ENCODE measurements around the gene CASK.

Gene CASK

DNA sequence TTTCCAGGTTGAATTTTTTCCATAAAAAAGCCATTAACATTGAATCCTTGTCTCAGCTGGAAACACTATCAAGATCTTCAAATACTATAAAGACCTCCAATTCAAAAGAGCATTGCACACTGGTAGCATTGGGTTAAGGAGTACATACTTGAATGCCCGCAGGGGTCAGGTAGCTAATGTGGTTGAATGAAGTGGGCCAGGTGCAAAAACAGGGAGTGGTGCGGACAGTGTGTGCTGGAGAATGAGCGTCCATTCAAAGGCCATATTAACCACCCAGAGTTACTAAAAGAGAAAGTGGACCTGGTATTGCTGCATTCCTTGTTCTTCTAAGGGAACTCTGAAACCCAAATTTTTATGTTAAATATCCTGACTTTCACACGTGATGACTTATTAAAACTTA lies 384.6 kb downstream of the CASK start:
- DNase-seq (ENCODE audit: low read depth): no peak
- no peak overlapping the region for H3K4me3 ChIP-seq (ENCODE audit: low read length)
- TF ChIP-seq, protein P1, sequence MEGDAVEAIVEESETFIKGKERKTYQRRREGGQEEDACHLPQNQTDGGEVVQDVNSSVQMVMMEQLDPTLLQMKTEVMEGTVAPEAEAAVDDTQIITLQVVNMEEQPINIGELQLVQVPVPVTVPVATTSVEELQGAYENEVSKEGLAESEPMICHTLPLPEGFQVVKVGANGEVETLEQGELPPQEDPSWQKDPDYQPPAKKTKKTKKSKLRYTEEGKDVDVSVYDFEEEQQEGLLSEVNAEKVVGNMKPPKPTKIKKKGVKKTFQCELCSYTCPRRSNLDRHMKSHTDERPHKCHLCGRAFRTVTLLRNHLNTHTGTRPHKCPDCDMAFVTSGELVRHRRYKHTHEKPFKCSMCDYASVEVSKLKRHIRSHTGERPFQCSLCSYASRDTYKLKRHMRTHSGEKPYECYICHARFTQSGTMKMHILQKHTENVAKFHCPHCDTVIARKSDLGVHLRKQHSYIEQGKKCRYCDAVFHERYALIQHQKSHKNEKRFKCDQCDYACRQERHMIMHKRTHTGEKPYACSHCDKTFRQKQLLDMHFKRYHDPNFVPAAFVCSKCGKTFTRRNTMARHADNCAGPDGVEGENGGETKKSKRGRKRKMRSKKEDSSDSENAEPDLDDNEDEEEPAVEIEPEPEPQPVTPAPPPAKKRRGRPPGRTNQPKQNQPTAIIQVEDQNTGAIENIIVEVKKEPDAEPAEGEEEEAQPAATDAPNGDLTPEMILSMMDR (IDR thresholded peaks at IDR 0.05; ENCODE audit: insufficient read depth, low read depth, low read length, missing control alignments): no peak

DNA sequence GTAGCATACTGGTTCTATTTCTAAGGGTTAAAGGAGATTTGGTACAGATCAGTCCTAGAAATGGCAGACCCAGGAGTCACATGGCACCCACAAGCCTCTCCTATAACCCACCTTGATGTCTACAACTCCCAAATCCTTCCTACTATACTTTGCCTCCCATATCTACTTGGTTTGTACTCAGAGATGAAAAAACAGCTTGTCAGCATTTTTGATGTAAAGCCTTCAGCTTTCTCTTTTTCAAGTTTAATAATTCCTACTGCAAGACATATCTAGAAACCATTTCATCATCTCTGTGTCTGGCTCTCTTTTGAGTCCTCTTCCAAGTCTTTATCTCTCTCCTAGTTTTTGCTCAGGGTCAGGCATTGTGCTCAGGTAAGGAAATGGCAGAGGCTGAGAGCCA lies 393.3 kb downstream of the CASK start:
- no peak overlapping the region for H3K4me3 ChIP-seq (ENCODE audit: low read length)
- no peak for DNase-seq (ENCODE audit: low read depth)
- TF ChIP-seq, protein P1 (IDR thresholded peaks at IDR 0.05; ENCODE audit: insufficient read depth, low read depth, low read length, missing control alignments): no peak

DNA sequence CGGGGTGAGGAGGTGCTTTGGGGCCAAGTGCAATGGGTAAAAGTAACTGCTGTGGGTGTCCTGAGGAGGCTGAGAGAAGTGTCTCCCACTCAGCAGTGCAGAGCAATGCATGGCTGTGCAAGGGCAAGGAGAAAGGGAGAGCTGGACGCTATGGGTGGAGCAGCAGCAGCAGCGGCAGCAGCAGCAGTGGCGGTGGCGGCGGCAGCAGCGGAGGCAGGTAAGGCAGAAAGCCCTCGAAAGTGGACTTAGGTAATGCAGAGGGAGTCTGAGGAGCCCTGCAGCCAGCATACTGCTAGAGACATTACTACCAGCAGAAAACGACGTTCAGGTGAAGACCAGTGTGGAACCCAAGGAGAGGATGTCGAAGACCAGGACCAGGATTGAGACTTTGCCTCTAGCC lies 394.1 kb downstream of the CASK start:
- no peak for DNase-seq (ENCODE audit: low read depth)
- H3K4me3 ChIP-seq (ENCODE audit: low read length): no peak overlapping the region
- TF ChIP-seq, protein P1 (IDR thresholded peaks at IDR 0.05; ENCODE audit: insufficient read depth, low read depth, low read length, missing control alignments): no peak

DNA sequence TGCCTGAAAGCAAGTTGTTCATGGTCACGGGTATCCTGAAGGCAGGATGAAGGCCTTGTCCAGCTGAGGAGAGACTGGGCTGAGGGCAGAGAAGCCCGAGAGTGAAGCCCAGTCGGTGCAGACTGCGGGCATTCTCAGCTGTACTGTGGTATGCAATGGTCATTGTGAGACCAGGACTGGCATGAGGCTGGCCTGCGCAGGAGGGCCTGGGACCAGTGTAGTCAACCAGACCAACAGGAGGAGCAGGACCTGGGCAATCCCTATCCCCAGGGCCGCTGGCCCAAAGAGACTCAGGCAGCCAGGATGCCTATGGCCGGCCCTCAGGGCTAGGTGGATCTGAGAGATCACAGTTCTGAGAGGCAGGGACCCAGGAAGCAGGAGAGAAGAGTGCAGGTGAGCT lies 394.6 kb downstream of the CASK start:
- DNase-seq (ENCODE audit: low read depth): no peak
- TF ChIP-seq, protein P1 (IDR thresholded peaks at IDR 0.05; ENCODE audit: insufficient read depth, low read depth, low read length, missing control alignments): no peak

DNA sequence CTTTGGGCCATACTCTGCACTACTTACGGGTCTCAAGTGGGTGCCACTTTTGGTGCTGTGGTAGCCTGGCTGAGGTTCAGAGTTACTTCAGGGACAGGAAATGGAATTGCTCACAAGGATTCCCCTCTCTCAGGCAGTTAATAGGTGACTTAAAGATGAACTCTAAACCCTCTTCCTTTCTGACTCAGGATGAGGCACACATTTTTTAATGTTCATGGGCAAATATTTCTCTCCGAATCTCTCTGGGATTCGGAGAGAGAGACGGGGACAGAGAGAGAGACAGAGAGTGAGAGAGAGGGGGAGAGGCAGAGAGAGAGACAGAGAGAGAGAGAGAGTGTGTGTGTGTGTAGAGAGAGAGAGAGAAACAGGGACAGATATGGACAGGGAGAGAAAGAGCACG lies 396.4 kb downstream of the CASK start:
- TF ChIP-seq, protein P1 (IDR thresholded peaks at IDR 0.05; ENCODE audit: insufficient read depth, low read depth, low read length, missing control alignments): no peak
- peak; percentile 21 for DNase-seq (ENCODE audit: low read depth)
- H3K4me3 ChIP-seq (ENCODE audit: low read length): no peak overlapping the region

More for the DNA sequence above, 394.6 kb downstream of the CASK start:
- no peak overlapping the region for H3K4me3 ChIP-seq (ENCODE audit: low read length)

DNA sequence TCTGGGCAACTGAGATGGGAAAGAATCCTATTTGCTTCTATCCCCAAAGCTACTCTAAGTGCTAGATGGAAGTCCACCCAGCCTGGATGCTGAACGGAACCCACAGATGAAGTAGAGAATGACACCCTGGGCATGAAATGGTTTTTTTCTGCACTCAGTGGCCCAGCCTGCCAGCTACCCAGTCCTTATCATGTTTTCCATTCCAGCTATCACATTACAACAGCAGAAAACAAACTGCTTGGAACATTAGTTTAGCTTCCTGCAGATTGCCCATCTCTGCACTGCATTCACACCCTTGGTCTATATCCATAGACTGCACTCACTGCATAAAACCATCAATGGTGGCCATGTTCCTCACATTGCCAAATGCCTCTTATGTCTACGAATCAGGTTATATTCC lies 397.1 kb downstream of the CASK start:
- no peak for DNase-seq (ENCODE audit: low read depth)
- no peak overlapping the region for H3K4me3 ChIP-seq (ENCODE audit: low read length)
- TF ChIP-seq, protein P1 (IDR thresholded peaks at IDR 0.05; ENCODE audit: insufficient read depth, low read depth, low read length, missing control alignments): no peak

DNA sequence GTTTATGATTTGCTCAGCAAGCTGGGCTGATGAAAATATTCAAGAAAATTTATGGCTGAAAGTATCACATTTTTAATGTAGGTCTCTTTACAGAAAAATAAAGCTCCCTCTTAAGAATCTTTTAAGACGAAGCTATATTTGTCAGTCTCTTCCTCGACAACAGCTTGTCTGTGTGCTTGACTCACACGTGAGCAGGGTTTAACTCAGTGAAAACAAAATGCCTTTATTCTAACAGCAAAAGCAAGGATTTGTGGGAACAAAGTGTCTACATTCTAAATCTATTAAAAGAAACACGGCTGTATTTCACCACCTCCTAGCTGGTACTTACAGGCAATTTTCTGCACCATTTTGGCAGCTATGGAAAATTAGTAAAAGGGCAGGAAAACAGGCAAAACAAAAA lies 400.7 kb downstream of the CASK start:
- H3K4me3 ChIP-seq (ENCODE audit: low read length): no peak overlapping the region
- TF ChIP-seq, protein P1 (IDR thresholded peaks at IDR 0.05; ENCODE audit: insufficient read depth, low read depth, low read length, missing control alignments): no peak
- no peak for DNase-seq (ENCODE audit: low read depth)
